HG02870 (cell line): Measurements from ENCODE around the gene PDE4D.

ENCODE experiments used
- ATAC-seq: cut with Tn5 transposase; IDR thresholded peaks from one replicate; pipeline ENCODE4 v1.9.1; 2021; ENCODE audit warnings: mild to moderate bottlenecking, moderate library complexity; ENCODE audit not compliant: unreplicated experiment

The PDE4D gene

DNA sequence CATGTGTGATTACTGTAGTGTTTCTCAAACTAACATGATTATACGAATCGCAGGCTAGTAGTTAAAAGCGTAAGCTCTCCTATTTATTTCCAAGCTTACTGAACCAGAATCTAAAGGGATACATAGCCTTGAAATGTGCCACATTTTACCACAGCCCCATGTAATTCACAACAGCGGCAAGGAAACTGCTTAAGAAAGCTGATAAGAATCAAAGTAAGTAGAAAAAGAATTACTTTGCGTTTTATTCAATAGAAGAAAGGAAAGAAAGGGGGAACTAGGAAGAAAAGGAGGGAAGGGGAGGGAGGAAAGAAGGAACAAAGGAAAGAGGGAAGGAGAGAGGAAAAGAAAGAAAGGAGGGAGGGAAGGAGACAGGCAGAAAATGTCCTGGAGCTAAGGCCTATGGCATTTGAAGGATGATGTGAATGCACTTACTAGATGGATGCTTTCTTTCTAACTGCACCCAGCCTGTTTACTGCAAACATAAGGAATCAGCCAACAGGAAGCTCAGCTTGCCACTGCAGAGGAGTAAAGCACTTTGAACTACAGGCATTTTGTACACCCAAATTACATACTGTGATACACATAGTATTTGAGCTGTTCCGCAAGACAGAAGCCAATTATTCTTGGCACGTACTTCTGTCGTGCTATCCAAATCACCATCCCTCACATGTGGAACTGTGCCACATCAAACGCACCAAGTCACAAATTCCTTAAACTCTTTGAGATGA is 789.0 kb downstream of the PDE4D start:
- no peak for ATAC-seq

DNA sequence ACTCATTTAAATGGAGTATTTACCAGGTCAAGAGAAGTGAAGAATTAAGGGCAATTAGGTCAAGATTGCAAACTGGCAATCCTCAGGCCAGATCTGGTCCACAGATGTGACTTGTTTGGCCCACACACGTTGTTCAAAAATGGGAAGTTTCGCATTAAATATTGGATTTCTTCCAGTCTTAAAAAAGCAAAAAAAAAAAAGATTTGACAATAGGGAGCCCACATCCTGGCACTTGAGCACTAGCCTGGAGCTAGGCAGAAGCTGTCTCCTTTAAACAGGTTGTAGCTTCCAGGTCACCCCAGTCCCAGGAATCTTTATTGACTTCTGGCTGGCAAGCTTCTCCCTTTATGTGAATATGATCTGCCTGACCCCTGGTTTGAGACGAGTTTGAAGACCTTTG is 790.2 kb downstream of the PDE4D start:
- no peak for ATAC-seq

DNA sequence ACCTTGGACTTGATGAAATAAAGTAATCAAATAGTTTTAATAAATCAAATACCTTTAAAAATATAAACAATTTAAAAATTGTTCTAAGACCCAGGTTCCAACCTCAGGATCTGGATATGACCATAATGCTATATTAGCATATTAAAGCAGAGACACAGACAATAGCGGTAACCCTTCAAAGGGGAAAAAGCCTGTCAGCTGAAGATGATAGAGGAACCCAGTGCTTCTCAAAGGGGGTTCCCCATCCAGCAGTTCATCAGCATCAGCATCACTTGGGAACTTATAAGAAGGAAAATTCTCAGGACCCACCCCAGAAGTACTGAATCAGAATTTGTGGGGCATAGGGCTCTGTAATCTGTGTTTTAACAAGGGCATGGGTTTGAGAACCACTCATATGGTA is 791.1 kb downstream of the PDE4D start:
- no peak for ATAC-seq

DNA sequence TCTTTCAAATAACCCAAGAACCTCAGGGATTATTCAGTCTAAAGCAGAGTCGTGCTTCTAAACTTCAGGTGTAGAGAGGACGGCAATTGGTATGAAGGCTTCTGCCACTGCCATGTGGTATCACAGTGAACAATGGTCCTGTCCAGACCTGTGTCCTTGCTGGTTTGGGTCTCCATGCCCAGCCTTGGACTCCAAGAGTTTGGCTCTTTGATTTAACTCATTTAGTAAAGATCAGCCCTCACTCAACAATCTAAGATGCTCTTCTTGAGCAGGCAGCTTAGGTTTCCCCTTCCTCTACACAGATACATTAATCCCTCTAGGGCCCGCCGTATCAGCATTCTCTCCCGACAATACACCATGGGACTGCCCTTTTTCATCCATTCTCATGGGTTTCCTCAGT is 792.7 kb downstream of the PDE4D start:
- no peak for ATAC-seq

DNA sequence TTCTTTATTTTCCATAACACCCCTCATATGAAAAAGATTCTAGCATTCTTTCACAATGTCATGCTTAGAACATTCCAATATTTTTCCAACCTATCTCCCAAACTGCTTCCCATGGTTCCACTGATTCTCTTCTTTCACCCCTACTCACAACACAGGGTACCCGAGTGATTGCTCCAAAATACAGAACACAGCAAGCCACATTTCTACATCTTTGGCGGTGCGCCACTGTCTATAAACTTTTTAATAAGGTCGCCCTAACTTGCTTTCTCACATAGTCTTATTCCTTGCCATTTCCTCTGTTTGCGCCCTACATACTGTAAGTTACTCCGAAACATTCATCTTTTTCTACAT is 793.6 kb downstream of the PDE4D start:
- ATAC-seq: no peak

GRCh38 chr5:59099270-59099994 is 794.1 kb downstream of the PDE4D start:
- peak; percentile 83 for ATAC-seq

DNA sequence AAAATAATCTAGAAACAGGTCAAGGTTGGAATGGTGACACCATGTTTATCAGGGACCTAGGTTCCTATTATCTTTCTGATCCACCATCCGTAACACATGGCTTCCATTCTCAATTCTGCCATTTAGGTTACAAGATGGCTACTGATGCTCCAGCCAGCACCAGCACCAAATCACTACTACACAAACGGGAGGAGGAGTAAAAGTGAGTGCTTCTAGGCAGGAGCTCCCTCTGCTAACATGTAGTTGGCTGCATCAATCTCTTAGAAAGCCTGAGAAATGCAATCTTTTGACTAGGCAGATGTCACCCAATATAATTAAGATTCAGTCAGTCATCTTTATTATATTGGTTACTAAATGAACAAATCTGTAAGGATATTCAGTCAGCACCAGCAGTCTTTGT is 794.8 kb downstream of the PDE4D start:
- ATAC-seq: no peak

GRCh38 chr5:59097712-59098111 is 795.8 kb downstream of the PDE4D start:
- ATAC-seq: no peak

- no peak for ATAC-seq
Observed at GRCh38 chr5:59097116-59097515, 796.4 kb downstream of the PDE4D start.

DNA sequence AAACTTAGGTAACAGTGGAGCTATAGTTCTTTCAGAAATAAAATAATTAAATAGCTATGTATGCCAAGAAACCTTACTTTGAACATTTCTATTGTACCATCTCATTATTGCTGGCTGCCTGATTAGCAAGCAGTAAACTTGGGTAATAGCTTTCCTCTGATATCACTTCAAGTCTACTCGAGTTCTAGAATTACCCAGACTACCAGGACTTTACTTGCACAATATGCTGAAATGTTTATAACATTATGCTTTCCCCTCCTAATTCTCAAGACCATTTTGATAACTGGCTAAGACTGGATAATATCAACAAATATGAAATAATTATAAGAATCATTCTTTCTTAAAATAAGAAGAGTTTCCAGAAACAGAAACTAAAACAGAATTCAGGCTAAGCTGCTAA is 798.0 kb downstream of the PDE4D start:
- no peak for ATAC-seq

- no peak for ATAC-seq
Observed at GRCh38 chr5:59094864-59095263, 798.7 kb downstream of the PDE4D start.

DNA sequence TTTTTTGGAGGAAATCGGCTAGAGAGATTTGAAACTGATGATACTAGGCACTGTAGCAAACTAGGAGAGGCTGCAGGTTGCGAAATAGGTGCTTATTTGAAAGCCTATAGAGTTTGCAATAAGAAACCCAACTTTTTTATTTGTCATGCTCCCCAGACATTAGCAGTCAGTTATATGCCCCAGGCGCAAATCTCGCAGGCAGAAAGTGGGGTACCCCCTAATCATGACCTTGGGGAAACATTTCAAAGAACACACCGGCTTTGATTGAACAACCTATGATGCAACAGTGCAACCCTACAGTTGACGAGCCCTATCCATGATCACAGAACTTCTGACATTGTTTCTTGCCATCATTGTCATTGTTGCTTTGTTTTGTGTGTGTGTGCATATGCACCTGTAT is 800.2 kb downstream of the PDE4D start:
- no peak for ATAC-seq

DNA sequence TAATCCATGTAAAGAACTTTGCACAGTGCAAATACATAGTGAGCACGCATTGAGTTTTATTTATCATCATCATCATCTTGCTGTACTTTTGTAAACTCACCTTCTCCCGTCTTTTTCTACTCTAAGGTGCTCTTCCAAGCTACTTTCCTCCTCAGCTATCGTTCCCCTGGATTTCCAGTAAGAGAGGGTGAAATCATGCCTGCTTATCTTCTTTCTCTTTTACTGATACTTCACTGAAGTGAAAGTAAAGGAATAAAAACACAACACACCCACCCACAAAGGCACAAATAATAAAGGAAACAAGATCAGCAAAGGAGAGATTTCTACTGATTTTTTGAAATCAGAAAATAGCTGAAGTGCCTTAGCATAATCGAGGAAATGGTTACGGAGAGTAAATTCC is 800.8 kb downstream of the PDE4D start:
- no peak for ATAC-seq

DNA sequence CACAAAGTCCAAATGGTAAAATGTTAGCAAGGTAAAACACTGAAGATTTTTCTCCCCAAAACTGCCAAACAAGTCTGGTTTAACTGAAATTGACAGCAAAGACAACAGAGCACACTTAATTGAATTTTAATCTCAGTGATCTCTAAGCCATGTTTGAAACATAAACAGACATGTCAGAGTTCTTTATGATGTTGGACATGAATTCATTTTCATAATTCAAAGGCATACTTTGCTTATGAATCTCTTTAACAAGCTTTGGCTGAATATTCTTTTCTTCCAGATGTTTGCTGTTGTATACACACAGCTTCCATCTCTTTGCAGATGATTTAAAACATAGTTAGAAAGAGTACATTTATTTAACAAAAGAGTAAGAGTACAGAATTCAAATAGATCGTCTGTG is 801.6 kb downstream of the PDE4D start:
- ATAC-seq: no peak

- no peak for ATAC-seq
Observed at GRCh38 chr5:59090323-59090722, 803.2 kb downstream of the PDE4D start.

DNA sequence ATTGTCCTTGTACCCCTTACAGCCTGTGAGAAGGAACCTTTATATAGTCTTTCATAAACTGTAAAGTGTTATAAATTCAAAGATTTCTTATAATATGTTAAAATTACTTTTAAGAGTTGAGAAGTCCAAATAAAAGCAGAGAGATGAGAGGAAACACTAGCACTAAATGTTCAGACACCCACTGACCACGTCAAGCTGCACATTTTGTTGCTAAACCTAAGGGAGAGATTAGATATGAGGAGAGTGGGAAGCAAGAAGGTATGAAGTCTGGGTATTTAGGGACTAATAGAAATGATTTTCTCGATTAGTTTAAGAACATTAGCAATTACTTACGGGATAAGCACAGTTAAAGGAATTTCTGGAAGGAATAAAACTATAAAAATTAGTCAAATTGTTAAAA is 803.8 kb downstream of the PDE4D start:
- ATAC-seq: no peak

GRCh38 chr5:59088546-59088945 is 805.0 kb downstream of the PDE4D start:
- ATAC-seq: no peak

DNA sequence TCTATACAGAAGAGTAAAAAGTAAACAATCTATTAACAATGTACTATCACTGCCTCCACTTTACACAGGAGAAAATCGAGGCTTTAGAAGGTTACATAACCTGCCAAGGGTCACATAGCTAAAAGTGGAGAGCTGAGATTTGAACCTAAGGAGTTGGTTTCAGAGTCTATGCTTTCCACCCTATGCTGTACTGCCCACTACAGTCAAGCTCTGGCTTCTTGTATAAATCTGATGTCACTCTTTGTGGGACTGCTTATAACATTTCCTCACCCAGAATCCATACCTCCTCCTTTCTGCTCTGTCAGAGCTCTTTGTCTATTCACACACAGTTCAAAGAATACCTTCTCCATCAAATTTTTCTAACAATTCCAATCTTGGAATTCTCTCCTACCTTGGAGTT is 807.5 kb downstream of the PDE4D start:
- ATAC-seq: no peak

DNA sequence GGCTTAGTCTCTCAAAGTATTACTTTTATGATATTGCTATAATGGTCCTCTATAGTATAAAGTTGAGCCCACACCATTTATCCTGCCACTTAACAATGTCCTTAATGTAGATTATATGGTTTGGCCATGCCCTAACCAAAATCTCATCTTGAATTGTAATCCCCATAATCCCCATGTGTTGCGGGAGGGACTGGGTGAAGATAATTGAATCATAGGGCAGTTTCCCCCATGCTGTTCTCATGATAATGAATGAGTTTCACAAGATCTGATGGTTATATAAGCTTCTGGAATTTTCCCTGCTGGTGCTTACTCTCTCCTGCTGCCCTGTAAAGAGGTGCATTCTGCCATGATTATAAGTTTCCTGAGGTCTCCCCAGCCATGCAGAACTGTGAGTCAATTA is 811.8 kb downstream of the PDE4D start:
- no peak for ATAC-seq

GRCh38 chr5:59079622-59080620 is 813.6 kb downstream of the PDE4D start:
- ATAC-seq: no peak

- no peak for ATAC-seq
Observed at GRCh38 chr5:59071755-59072549, 821.6 kb downstream of the PDE4D start.
